Naive thymus-derived CD8-positive, alpha-beta T cell (primary cell): ENCODE data around the gene POPDC3. TPM values are rescaled to one million over a fixed set of nuclear protein-coding genes. Genes with fewer than 3 reads are reported as not detected.

Experiments
- ATAC-seq, 2 donors: fragments of 150-1000 bp; cut with Tn5 transposase in 1 of 2; sonication (Bioruptor Pico), chemical (Tn5 transposase) in 1 of 2; 1 replicate in 1 of 2; 2 replicates in 1 of 2; pipeline ENCODE4 v1.10.0; 2021; ENCODE audit warnings: mild to moderate bottlenecking in 2 of 2, moderate library complexity in 2 of 2
- POLR2A ChIA-PET: fragments of 350-600 bp; sonication (Branson Sonifier 250); formaldehyde crosslinking; loops from one replicate; lab custom pipeline; 2021; ENCODE audit warnings: antibody characterized with exemption; lab: Charles Lee
- DNase-seq, 10 donors: peaks; one replicate each; pipeline versions ENCODE4 v3.0.0 to v3.0.0-alpha.2; 2020 to 2022
- H3K27ac Mint-ChIP-seq, 10 donors: one replicate each; pipeline ENCODE4 v1.8.0; 2020 to 2022; ENCODE audit warnings: mild to moderate bottlenecking in 10 of 10, mixed read lengths in 10 of 10, moderate library complexity in 4 of 10, inconsistent platforms in 1 of 10
- H3K27me3 Mint-ChIP-seq, 5 donors: one replicate each; pipeline ENCODE4 v1.8.0; 2021 to 2022; ENCODE audit warnings: mixed read lengths in 5 of 5
- H3K36me3 Mint-ChIP-seq, 3 donors: one replicate each; pipeline ENCODE4 v1.8.0; 2020 to 2022; ENCODE audit warnings: mixed read lengths in 3 of 3, mild to moderate bottlenecking in 2 of 3, inconsistent platforms in 1 of 3
- H3K4me1 Mint-ChIP-seq, 4 donors: one replicate each; pipeline ENCODE4 v1.8.0; 2021 to 2022; ENCODE audit warnings: mixed read lengths in 4 of 4
- H3K4me3 Mint-ChIP-seq, 10 donors: one replicate each; pipeline ENCODE4 v1.8.0; 2020 to 2022; ENCODE audit warnings: mild to moderate bottlenecking in 10 of 10, mixed read lengths in 10 of 10, moderate library complexity in 6 of 10, inconsistent platforms in 1 of 10
- H3K9me3 Mint-ChIP-seq, 9 donors: one replicate each; pipeline ENCODE4 v1.8.0; 2020 to 2022; ENCODE audit warnings: mixed read lengths in 9 of 9, mild to moderate bottlenecking in 3 of 9, inconsistent platforms in 1 of 9, moderate library complexity in 1 of 9
- polyA plus RNA-seq, 3 donors: library from polyadenylated mRNA; unstranded; fragments of 300-500 nt; fragmentation: Illumina TruSeq; gene quantifications; one replicate each; pipeline ENCODE4 v1.2.3, GENCODE V29; 2021
- total RNA-seq, 8 experiments: library from RNA in 2 of 8; stranded (reverse) in 2 of 8; gene quantifications; one replicate each; pipeline ENCODE4 v1.2.3 and lab custom pipeline; 2021 to 2026

Gene POPDC3
- total and polyA plus RNA-seq, 5 experiments from 2014 or later = not detected

DNA sequence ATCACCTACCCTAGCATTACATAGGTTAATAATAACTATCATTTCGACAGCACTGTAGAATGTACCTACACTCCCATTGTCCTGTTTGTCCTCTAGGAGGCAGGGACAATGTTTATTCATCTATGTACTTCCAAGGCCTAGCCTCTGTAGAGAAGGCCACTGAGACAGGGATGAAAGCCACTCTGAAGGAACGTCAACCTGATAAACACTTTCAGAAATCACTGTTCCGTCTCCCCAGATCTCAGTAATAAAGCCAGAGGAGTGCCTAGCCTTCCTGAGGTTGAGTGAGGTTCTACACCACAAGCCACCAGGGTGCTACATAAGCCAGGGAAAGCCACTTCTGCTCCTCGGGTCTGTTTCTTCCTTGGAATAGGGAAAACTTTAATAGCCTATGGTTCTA lies 44.8 kb downstream of the POPDC3 start:
- Mint-ChIP-seq H3K36me3 (peaks cover 0 to 7% (median 0%) of the 10 kb centered on the region in 3 donors), H3K9me3 (no peaks in the 10 kb centered on the region), H3K27me3 (peaks cover 25 to 58% (median 40%) of the 10 kb centered on the region in 5 donors), H3K4me1 (peaks cover 4 to 15% (median 13%) of the 10 kb centered on the region in 4 donors), H3K4me3 (peak overlapping the region in 6 of 10 donors; percentile 41 to 75 (median 68)), H3K27ac (no peak overlapping the region)
- POLR2A ChIA-PET = no interaction called here
- DNase-seq (no peak), ATAC-seq (no peak)

DNA sequence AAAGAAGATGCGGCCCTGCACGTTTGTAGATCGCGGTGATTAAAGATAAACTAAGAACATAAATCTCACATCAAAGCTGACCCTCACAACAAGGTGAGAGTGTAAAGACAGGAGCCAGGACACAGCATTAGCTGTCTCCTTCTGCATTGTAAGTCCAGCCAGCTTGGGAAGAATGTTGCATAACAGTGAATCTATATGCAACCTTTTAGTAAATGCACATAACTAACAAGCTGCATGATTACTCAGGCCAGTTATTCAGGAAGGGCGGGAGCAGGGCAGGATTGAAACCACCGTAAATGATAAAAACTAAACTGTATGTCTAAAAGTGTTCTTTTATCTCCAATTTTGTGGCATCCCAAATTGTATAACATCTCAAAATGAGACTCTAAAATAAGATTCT lies 57.1 kb downstream of the POPDC3 start:
- H3K27ac Mint-ChIP-seq = no peak overlapping the region
- H3K4me1 Mint-ChIP-seq = no peaks in the 10 kb centered on the region
- ATAC-seq (no peak), DNase-seq (no peak)
- no peaks in the 10 kb centered on the region for H3K36me3 Mint-ChIP-seq
- H3K4me3 Mint-ChIP-seq = no peak overlapping the region
- H3K9me3 Mint-ChIP-seq = no peaks in the 10 kb centered on the region
- peaks cover 6 to 31% (median 12%) of the 10 kb centered on the region in 5 donors for H3K27me3 Mint-ChIP-seq
- POLR2A ChIA-PET = no interaction called here

- no peaks in the 10 kb centered on the region for H3K36me3 Mint-ChIP-seq
These were observed 57.8 kb downstream of the POPDC3 start for GRCh38 chr6:105121981-105122380.

DNA sequence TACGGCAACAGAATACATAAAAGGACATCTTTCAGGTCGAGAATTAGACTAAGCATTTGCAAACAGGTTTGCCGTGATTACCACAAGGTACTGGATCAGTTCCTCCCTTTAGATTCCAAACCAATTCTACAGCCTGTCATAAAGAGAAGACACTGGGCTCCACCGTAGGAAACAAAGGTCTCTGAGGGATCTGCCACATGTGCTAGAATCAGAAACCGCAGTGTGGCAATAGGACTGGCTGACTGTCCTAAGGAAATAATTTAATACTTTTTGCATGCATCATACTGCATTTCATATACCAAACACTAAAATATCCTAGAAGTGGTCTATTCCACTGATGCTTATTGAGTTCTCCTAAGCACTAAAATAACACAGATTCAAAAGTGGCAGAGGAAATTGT lies 59.2 kb downstream of the POPDC3 start:
- Mint-ChIP-seq H3K4me3 (no peak overlapping the region), H3K27ac (no peak overlapping the region), H3K9me3 (no peaks in the 10 kb centered on the region), H3K27me3 (peaks cover 15 to 41% (median 20%) of the 10 kb centered on the region in 5 donors), H3K4me1 (no peaks in the 10 kb centered on the region), H3K36me3 (no peaks in the 10 kb centered on the region)
- POLR2A ChIA-PET = no interaction called here
- ATAC-seq = no peak
- DNase-seq = no peak

More at GRCh38 chr6:105121981-105122380, 57.8 kb downstream of the POPDC3 start:
- H3K27ac Mint-ChIP-seq = no peak overlapping the region
- DNase-seq (no peak), ATAC-seq (no peak)
- no peak overlapping the region for H3K4me3 Mint-ChIP-seq
- POLR2A ChIA-PET = no interaction called here
- no peaks in the 10 kb centered on the region for H3K9me3 Mint-ChIP-seq
- no peaks in the 10 kb centered on the region for H3K4me1 Mint-ChIP-seq
- H3K27me3 Mint-ChIP-seq = peaks cover 11 to 33% (median 15%) of the 10 kb centered on the region in 5 donors

- H3K27ac Mint-ChIP-seq = no peak overlapping the region
- DNase-seq = no peak
- no peaks in the 10 kb centered on the region for H3K9me3 Mint-ChIP-seq
- peaks cover 15 to 33% (median 17%) of the 10 kb centered on the region in 5 donors for H3K27me3 Mint-ChIP-seq
- H3K4me1 Mint-ChIP-seq = no peaks in the 10 kb centered on the region
- no peak for ATAC-seq
- POLR2A ChIA-PET = no interaction called here
- H3K4me3 Mint-ChIP-seq = no peak overlapping the region
- H3K36me3 Mint-ChIP-seq = no peaks in the 10 kb centered on the region
These were observed 63.7 kb downstream of the POPDC3 start for GRCh38 chr6:105116150-105116549.

- no peaks in the 10 kb centered on the region for H3K4me1 Mint-ChIP-seq
- ATAC-seq (no peak), DNase-seq (no peak)
- H3K36me3 Mint-ChIP-seq = no peaks in the 10 kb centered on the region
- POLR2A ChIA-PET = interaction anchor here (0.7 kb wide), 1 partner anchor 584 kb away, joined by 5 read pairs; no protein-coding TSS in a partner anchor
- no peak overlapping the region for H3K27ac Mint-ChIP-seq
- H3K4me3 Mint-ChIP-seq = no peak overlapping the region
- H3K9me3 Mint-ChIP-seq = no peaks in the 10 kb centered on the region
- peaks cover 17 to 44% (median 18%) of the 10 kb centered on the region in 5 donors for H3K27me3 Mint-ChIP-seq
These were observed 66.4 kb downstream of the POPDC3 start for GRCh38 chr6:105113422-105113821.

DNA sequence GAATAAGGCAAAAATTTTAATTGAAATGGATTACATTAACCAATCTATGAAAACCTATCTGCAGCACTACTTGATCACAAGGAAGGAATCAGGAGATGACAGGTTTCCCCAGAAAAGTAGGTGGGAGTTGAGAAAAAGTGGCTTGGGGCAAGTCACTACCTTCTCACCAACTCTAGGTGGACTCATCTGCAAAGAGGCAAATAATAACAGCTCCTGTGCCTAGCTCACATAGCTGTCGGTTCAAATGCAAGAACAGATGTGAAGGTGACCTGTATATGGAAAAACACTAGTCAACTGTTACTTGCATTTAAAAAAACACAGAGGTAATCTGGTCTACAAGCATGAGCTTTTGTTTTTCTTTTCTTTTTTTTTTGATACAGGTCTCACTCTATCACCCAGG lies 67.2 kb downstream of the POPDC3 start:
- no peak for ATAC-seq

DNA sequence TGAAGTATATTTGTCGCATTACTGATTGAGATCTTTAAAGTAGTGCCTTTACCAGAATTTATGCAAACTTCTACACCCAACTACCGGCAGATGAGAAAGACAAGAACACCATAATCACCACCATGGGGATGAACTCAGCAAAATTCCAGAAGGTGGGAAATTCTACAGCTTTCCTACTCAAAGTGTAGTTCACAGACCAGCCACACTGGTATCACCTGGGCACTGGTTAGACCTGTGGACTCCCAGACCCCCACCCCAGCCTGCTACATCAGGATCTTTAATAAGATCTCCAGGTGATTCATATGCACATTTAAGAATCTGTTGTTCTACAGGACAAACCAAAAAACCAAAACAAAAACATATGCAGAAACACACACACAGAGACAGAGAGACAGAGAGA lies 67.9 kb downstream of the POPDC3 start:
- no peak for DNase-seq
- ATAC-seq = no peak
- Mint-ChIP-seq H3K9me3 (no peaks in the 10 kb centered on the region), H3K36me3 (no peaks in the 10 kb centered on the region), H3K27ac (peak overlapping the region in 1 of 10 donors; percentile 3), H3K27me3 (peaks cover 10 to 44% (median 17%) of the 10 kb centered on the region in 5 donors), H3K4me3 (no peak overlapping the region), H3K4me1 (no peaks in the 10 kb centered on the region)
- POLR2A ChIA-PET = no interaction called here

More for the DNA sequence above, 67.2 kb downstream of the POPDC3 start:
- Mint-ChIP-seq H3K9me3 (no peaks in the 10 kb centered on the region), H3K27me3 (peaks cover 13 to 44% (median 19%) of the 10 kb centered on the region in 5 donors), H3K36me3 (no peaks in the 10 kb centered on the region), H3K27ac (no peak overlapping the region), H3K4me1 (no peaks in the 10 kb centered on the region), H3K4me3 (no peak overlapping the region)
- DNase-seq = no peak
- POLR2A ChIA-PET = no interaction called here

DNA sequence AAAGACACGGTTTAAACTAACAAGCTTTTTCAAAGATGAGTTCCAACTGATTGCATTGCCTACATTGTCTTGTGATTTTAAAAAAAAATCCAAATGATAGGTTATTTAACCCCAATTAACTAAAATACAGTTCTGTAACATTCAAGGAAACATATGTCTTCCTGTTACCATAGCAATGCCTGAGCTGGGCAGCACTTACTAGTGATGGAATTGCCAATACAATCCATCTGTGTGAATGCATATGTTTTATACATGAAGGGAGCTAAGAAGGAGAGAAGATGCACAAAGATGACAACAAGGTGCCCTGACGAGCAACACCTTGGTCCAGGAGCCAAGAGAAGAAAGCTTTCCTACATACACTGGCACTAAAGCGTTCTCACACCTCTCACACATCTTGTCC lies 68.7 kb downstream of the POPDC3 start:
- Mint-ChIP-seq H3K9me3 (no peaks in the 10 kb centered on the region), H3K4me1 (no peaks in the 10 kb centered on the region), H3K36me3 (no peaks in the 10 kb centered on the region), H3K4me3 (no peak overlapping the region), H3K27me3 (peaks cover 8 to 38% (median 13%) of the 10 kb centered on the region in 5 donors), H3K27ac (no peak overlapping the region)
- DNase-seq (no peak), ATAC-seq (no peak)
- POLR2A ChIA-PET = no interaction called here

GRCh38 chr6:105109955-105110895 lies 69.6 kb downstream of the POPDC3 start:
- ATAC-seq (no peak), DNase-seq (no peak)
- Mint-ChIP-seq H3K4me3 (no peak overlapping the region), H3K27me3 (peaks cover 8 to 38% (median 13%) of the 10 kb centered on the region in 5 donors), H3K27ac (no peak overlapping the region), H3K36me3 (no peaks in the 10 kb centered on the region), H3K9me3 (no peaks in the 10 kb centered on the region), H3K4me1 (no peaks in the 10 kb centered on the region)
- POLR2A ChIA-PET = no interaction called here

DNA sequence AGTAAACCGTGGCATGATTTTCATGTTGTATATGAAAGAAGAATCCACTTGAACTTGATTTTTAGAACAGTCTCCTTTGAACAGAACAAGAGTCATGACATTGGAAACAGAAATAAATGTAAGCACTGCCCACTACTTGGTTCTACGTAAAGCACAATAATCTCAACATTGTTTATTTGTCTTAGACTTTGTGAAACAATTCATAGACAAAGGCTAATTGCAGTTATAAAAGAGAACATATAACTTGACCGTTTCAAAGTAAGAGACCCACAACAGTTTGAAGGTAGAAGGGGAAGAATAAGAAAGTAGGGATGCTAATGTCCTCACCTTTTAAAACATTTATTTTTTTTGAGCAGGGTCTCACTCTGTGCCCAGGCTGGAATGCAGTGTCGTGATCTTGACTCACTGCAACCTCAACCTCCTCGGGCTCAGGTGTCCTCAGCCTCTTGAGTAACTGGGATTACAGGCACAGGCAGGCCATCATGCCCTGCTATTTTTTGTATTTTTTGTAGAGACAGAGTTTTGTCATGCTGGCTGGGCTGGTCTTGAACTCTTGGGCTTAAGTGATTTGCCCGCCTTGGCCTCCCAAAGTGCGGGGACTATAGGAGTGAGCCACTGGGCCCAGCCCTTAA lies 71.1 kb downstream of the POPDC3 start:
- DNase-seq (no peak), ATAC-seq (no peak)
- Mint-ChIP-seq H3K4me1 (no peaks in the 10 kb centered on the region), H3K27ac (no peak overlapping the region), H3K4me3 (no peak overlapping the region), H3K27me3 (peaks cover 7 to 53% (median 20%) of the 10 kb centered on the region in 5 donors), H3K9me3 (no peaks in the 10 kb centered on the region), H3K36me3 (no peaks in the 10 kb centered on the region)
- POLR2A ChIA-PET = no interaction called here
